Measurements from ENCODE around the gene GMEB2.

GRCh38 chr20:63555661-63556381, 71.1 kb downstream of the GMEB2 start:
- no peak for TF ChIP-seq ZFX (IDR thresholded peaks at IDR 0.05; ENCODE audit: borderline replicate concordance)
- TF ChIP-seq, protein P1, sequence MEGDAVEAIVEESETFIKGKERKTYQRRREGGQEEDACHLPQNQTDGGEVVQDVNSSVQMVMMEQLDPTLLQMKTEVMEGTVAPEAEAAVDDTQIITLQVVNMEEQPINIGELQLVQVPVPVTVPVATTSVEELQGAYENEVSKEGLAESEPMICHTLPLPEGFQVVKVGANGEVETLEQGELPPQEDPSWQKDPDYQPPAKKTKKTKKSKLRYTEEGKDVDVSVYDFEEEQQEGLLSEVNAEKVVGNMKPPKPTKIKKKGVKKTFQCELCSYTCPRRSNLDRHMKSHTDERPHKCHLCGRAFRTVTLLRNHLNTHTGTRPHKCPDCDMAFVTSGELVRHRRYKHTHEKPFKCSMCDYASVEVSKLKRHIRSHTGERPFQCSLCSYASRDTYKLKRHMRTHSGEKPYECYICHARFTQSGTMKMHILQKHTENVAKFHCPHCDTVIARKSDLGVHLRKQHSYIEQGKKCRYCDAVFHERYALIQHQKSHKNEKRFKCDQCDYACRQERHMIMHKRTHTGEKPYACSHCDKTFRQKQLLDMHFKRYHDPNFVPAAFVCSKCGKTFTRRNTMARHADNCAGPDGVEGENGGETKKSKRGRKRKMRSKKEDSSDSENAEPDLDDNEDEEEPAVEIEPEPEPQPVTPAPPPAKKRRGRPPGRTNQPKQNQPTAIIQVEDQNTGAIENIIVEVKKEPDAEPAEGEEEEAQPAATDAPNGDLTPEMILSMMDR (IDR thresholded peaks at IDR 0.05), result no peak

All from 22Rv1 (cell line).